ENCODE results near the gene GALNT18.
A peak's percentile ranks its signal among the peaks of the same experiment; 100 is the strongest.

GALNT18 gene

GRCh38 chr11:11334607-11335006 is 287.2 kb downstream of the GALNT18 start:
- DNase-seq, result no peak

DNA sequence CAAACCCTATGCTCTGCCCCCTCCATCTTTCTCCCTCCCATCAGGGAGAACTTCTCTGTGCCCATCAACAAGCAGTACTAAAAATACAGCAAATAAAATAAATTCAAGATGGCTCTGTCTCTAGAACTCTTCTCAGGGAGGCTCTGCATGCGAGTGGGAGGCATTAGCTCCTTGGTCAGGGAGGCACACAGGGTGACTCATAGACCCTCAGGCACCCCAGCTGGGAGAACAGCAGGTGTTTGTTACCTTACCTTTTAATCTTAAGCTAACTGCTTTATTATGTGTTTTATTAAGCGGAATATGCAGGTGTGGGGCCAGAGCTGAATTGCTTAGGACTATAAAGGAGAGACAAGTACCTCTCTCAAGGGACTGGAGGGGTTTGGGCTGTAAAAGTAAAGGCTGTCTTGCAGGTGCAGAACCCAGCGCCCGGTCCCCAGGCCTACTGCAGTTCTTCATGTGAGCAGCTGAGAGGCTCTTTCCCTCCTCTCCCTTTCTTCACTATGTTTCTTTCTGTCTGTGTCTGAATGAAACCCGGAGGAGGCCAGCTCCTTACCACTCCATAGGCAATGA is 289.6 kb downstream of the GALNT18 start:
- no peak for DNase-seq

GRCh38 chr11:11329062-11329806 is 292.6 kb downstream of the GALNT18 start:
- DNase-seq, result no peak

DNA sequence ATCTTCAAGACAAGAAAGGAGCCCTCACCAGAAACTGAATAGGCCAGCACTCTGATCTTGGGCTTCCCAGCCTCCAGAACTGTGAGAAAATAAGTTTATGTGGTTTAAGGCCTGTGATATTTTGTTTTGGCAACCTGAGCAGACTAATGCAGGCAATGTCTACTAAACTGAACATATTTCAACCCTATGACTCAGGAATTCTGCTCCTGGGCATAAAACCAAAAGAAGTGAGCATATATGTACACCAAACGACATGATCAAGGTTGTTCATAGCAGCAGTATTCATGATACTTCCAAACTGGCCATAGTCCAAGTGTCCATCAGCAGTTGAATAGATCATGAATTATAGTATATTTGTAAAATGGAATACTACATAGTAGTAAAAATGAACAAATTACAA is 297.7 kb downstream of the GALNT18 start:
- DNase-seq, result no peak

DNA sequence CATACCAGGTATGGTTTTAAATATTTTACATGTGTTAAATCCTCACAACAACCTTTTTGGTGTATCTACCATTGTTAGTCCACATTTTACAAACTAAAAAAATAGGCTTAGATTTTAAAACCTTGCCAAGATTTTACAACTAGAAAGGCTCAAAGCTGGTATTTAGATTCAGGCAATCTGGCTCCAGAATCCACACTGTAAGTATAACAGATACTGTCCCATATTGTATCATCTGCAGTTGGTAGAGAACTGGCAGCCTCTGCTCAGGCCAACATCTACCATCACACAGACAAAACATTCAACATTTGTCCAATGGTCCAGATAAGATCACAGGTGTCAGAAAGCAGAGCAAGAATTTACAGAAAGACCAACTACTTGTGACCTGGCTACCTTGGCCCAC is 299.7 kb downstream of the GALNT18 start:
- DNase-seq, result no peak

- no peak for DNase-seq
Measured at GRCh38 chr11:11320825-11321224, 301.0 kb downstream of the GALNT18 start.

GRCh38 chr11:11318961-11319360 is 302.8 kb downstream of the GALNT18 start:
- no peak for DNase-seq

DNA sequence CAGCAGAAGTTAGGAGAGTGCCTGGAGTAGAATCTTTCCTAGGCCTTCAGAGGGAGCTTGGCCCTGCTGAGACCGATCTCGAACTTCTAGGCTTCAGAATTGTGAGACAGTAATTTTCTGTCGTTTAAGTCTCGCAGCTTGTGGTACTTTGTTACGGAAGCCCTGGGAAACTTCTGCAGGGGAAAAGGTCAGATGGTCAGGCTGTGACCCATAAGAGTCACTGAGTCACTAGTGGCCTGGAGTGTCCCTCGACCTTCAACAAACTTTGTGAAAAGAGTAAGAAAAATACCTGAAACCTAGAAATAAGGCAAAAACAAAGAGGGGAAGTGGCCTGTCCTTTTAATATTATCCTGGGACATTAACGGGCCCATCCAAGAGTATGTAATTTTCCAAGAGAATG is 303.3 kb downstream of the GALNT18 start:
- DNase-seq, result no peak

- DNase-seq, result no peak
Measured at GRCh38 chr11:11316651-11317230, 305.1 kb downstream of the GALNT18 start.

DNA sequence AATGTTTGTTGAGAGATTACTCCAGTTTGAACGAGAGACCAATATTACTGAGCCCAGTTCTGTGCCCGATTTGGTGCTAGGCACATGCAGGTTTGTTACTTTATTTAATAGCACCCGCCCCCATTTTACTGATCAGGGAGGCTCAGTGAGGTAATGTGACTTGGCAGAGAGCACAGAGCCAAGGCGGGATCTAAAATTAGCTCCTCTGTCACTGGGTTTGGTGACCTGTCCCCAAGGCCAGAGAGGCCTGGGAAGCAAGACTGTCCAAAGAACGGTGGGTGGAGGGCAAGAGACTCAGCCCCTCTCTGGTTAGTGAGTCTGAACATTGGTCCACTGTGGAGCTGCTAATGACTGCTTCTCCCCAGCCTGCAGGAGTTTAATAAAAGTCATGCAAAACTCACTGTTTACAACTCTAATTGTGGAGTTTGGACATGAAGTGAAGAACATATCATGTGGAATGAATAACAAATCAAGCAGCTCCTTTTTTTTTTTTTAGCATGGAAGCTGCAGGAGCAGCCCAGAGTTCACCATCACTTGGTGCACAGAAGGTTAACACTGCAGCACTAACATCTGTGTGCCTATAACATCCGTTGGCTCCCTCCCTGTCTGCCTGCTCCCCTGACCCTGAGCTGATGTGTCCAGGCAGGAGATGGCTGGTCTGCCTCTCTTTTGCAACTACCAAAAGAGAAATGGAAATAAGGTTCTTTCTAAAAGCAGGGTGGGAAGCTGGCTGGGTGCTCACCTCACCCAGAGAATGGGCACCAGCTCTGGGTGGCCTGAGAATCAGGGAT is 307.7 kb downstream of the GALNT18 start:
- DNase-seq, result no peak

GRCh38 chr11:11313426-11313825 is 308.4 kb downstream of the GALNT18 start:
- no peak for DNase-seq

- no peak for DNase-seq
Measured at GRCh38 chr11:11312738-11313137, 309.1 kb downstream of the GALNT18 start.

- no peak for DNase-seq
Measured at GRCh38 chr11:11311169-11311568, 310.6 kb downstream of the GALNT18 start.

DNA sequence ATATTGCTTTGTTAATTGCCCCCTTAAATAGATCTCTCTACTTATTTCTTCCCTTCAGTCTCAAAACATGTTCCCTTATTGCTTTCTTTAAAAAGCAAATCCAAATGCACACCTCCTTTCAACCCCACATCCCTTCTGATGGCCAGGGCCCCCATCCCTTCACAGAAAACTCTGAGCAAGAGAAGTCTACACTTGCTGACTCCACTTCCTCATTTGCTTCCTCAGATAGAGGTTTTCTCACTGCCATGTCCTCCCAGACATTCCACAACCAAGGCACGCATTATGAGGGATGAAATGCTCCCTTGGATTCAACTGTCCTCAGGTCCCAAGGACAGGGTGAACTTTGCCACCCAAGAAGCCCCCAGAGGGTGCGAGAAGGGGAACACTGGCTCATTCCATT is 311.9 kb downstream of the GALNT18 start:
- DNase-seq, result no peak

GRCh38 chr11:11308249-11308648 is 313.6 kb downstream of the GALNT18 start:
- DNase-seq, result no peak

- no peak for DNase-seq
Measured at GRCh38 chr11:11306855-11307254, 314.9 kb downstream of the GALNT18 start.

DNA sequence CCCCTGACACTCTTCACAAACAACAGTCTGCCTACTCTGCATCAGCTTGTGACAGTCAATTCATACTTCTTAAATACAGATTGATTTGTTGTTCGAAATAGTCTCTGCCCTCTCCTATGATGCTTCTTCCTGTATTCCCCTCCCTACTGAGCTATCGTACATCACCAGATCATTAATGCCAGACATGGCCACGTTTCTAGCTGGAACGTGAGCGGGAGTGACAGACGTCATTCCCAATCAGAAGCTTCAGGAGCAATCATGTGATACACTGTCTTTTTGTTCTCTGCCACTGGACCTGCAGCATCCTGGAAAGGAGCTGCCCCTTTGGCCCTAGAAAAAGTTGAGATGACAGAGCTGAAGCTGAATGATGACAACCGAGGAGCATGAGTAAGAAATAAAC is 317.3 kb downstream of the GALNT18 start:
- no peak for DNase-seq

DNA sequence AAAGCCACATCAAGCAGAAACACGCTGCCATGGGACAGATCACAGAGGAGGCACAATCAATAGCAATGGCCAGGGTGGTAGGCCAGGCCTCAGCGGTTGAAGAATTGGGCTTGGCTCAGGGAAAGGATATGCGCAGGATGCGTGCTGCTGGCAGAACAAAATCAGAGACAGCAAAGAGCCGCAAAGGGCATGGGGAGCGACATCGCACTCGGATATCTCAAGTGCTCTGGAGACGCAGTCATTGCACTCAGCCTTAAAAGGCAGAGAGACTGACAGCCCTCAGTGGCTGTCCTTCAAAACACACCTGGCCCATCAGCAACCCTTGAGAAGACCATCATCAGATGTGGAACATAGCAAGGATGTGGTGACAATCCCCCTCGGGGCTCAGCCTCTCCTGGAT is 319.2 kb downstream of the GALNT18 start:
- DNase-seq, result no peak

GRCh38 chr11:11301212-11301611 is 320.6 kb downstream of the GALNT18 start:
- no peak for DNase-seq

DNA sequence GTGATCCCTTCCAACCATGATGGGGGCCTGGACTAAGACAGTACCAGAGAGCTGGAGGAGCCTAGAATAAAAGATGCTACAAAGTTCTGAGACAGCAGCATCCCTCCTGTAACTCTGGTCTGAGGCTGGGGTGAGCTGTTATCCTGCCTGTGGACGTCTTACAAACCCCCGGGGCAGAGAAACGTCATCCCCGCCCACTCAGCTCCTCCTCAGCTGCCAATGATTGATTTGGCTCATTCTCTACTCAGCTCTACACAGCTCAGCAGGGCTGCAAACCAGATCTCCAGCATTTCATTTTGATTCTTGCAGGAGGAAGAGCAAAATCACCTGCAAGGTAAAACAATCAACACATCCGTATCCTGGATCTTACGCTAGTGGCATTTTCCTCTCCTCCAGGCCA is 324.2 kb downstream of the GALNT18 start:
- no peak for DNase-seq

DNA sequence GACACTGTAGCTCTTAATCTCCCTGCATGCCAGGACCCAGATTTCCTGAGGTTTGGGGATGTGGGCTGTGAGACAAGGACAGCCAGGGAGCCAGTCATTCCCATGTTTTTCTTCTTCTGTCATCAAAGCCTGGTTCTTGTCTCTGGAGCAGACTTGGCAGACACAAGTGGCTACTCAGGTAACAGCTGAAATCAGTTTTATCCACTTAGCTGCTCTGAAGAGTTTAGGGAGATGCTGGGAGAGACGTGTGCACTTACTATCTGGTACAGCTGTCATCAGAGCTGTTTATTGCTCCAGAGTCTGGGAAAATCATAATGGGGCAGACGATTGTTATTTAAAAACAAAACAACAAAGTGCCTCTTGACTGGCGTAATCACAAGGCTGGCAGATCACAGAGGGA is 325.4 kb downstream of the GALNT18 start:
- peak; percentile 80 for DNase-seq

DNA sequence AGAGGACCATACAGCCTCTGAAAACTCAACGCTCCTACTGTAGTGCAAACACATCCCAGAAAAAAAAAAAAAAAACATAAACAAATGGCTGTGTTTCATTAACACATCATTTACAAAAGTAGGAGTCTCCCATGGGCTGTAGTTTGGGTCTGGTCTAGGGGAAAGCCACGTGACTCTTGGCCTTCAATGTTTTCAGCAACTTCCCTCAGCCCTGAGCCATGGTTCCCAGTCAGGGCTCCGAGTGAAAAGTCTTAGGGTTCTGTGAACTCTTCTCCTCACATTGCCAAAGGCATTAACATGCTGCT is 327.3 kb downstream of the GALNT18 start:
- DNase-seq, result no peak

DNA sequence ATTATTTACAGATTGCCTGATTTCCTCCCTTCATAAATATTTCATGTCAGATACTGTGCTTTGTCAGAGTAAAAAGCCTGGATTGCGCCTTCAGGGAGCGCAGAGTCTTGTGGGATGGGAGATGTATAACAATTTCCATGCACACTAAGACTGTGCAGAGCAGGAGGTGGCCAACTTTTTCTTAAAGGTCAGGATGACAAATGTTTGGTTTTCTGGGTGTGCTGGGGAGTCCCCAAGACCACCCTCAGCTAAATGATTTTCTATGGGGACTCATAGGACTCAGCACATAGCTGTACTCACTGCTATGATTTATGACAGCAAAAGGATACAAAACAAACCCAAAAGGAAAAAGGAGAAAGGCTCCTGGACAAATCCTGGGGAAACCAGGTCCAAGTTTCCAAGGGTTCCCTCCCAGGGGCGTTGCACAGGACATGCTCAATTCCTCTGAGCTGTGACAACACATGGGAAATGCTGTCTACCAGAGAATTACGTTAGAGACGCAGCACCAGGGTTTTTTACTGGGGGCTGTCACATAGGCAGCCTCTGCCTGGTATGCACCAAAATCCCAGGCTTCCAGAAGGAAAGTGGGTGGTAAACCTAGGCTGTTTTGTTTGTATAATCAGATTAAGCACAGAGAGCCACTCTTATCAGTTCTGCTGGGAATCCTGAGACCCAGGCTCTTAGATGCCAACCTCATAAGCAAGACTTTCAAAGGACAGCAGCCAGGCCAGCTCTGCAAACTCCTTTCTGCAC is 327.8 kb downstream of the GALNT18 start:
- no peak for DNase-seq
